GM12865 (cell line): ENCODE measurements around the gene NMS.
A peak's percentile ranks its signal among the peaks of the same experiment; 100 is the strongest.

ENCODE experiments used
- DNase-seq: peaks from one replicate; pipeline ENCODE4 v3.0.0; 2010; ENCODE audit warnings: low read depth
- H3K4me3 ChIP-seq: 2 replicates; pipeline ENCODE4 v1.5.1; 2011; ENCODE audit warnings: mild to moderate bottlenecking, low read depth, low read length, control low read depth
- CTCF ChIP-seq: IDR thresholded peaks from 2 replicates; pipeline ENCODE4 v1.5.1; 2011; ENCODE audit warnings: low read length, control low read depth, low read depth, inconsistent platforms; ENCODE audit not compliant: insufficient read depth; ENCODE audit errors: missing control alignments

Gene NMS

GRCh38 chr2:100426384-100426720, 43.9 kb upstream of the NMS start:
- DNase-seq, result no peak
- no peak overlapping the region for H3K4me3 ChIP-seq
- TF ChIP-seq CTCF, result no peak

- no peak for TF ChIP-seq CTCF
- DNase-seq, result no peak
- H3K4me3 ChIP-seq, result no peak overlapping the region
Observed at GRCh38 chr2:100427111-100427510, 43.2 kb upstream of the NMS start.

GRCh38 chr2:100427627-100428258, 42.5 kb upstream of the NMS start:
- TF ChIP-seq CTCF, result peak; percentile 41
- peak; percentile 69 for DNase-seq
- no peak overlapping the region for H3K4me3 ChIP-seq

- TF ChIP-seq CTCF, result no peak
- no peak for DNase-seq
- H3K4me3 ChIP-seq, result no peak overlapping the region
Observed at GRCh38 chr2:100429726-100430125, 40.6 kb upstream of the NMS start.

- DNase-seq, result no peak
- no peak overlapping the region for H3K4me3 ChIP-seq
- TF ChIP-seq CTCF, result no peak
Observed at GRCh38 chr2:100437751-100438150, 32.5 kb upstream of the NMS start.

- no peak for TF ChIP-seq CTCF
- no peak for DNase-seq
- H3K4me3 ChIP-seq, result no peak overlapping the region
Observed at GRCh38 chr2:100446696-100447095, 23.6 kb upstream of the NMS start.

- no peak for DNase-seq
- TF ChIP-seq CTCF, result no peak
- H3K4me3 ChIP-seq, result no peak overlapping the region
Observed at GRCh38 chr2:100451092-100451491, 19.2 kb upstream of the NMS start.
